GM23338 (cell line): ENCODE measurements around the gene ARID1B. TPM values are rescaled to one million over a fixed set of nuclear protein-coding genes. Genes with fewer than 3 reads are reported as not detected.

Experiments
- ATAC-seq: fragments of 200-7000 bp; cut with Tn5 transposase; 3 replicates; pipeline ENCODE4 v1.9.1; 2020
- DNase-seq: peaks from one replicate; pipeline ENCODE4 v3.0.0-alpha.2; 2015; ENCODE audit warnings: low spot score
- H2AFZ ChIP-seq: fragments of 200-600 bp; sonication (generic); 2 replicates; pipeline ENCODE4 v1.8.0; 2016; ENCODE audit warnings: antibody characterized with exemption, mild to moderate bottlenecking, moderate library complexity
- H3F3A ChIP-seq: fragments of 200-600 bp; sonication (generic); replicated peaks from 2 replicates; pipeline ENCODE4 v1.8.0; 2017; ENCODE audit warnings: antibody characterized with exemption, mixed run types, low read depth
- H3K27ac ChIP-seq: fragments of 200-600 bp; sonication (generic); 2 replicates; pipeline ENCODE4 v1.6.1; 2016; ENCODE audit warnings: low read depth
- H3K27me3 ChIP-seq: fragments of 200-600 bp; sonication (generic); 2 replicates; pipeline ENCODE4 v1.8.0; 2016; ENCODE audit warnings: mild to moderate bottlenecking, mixed run types, moderate library complexity; ENCODE audit not compliant: insufficient read depth
- H3K36me3 ChIP-seq: fragments of 200-600 bp; sonication (generic); 2 replicates; pipeline ENCODE4 v1.8.0; 2016; ENCODE audit warnings: mild to moderate bottlenecking; ENCODE audit not compliant: insufficient read depth
- H3K4me1 ChIP-seq: fragments of 200-600 bp; sonication (generic); 2 replicates; pipeline ENCODE4 v1.8.0; 2016; ENCODE audit warnings: mild to moderate bottlenecking, moderate library complexity; ENCODE audit not compliant: insufficient read depth
- H3K4me2 ChIP-seq: fragments of 200-600 bp; sonication (generic); 2 replicates; pipeline ENCODE4 v1.7.1; 2017; ENCODE audit warnings: mixed run types
- H3K4me3 ChIP-seq: fragments of 200-600 bp; sonication (generic); 2 replicates; pipeline ENCODE4 v1.6.1; 2016; ENCODE audit warnings: mixed run types
- H3K79me2 ChIP-seq: fragments of 200-600 bp; sonication (generic); replicated peaks from 2 replicates; pipeline ENCODE4 v1.8.0; 2017; ENCODE audit warnings: mild to moderate bottlenecking; ENCODE audit not compliant: insufficient read depth
- H3K9me2 ChIP-seq: fragments of 200-600 bp; sonication (generic); 2 replicates; pipeline ENCODE4 v1.8.0; 2017; ENCODE audit not compliant: insufficient read depth
- H4K20me1 ChIP-seq: fragments of 200-600 bp; sonication (generic); replicated peaks from 2 replicates; pipeline ENCODE4 v1.8.0; 2017; ENCODE audit warnings: mild to moderate bottlenecking; ENCODE audit not compliant: insufficient read depth
- H3K27ac Mint-ChIP-seq: 2 replicates; pipeline ENCODE4 v1.8.0; 2020; ENCODE audit warnings: inconsistent platforms, mild to moderate bottlenecking, moderate library complexity, mixed read lengths
- H3K27me3 Mint-ChIP-seq: 3 replicates; pipeline ENCODE4 v1.8.0; 2022; ENCODE audit warnings: low read depth, mild to moderate bottlenecking, moderate library complexity, mixed read lengths, inconsistent platforms; ENCODE audit not compliant: insufficient read depth, poor library complexity
- H3K36me3 Mint-ChIP-seq: 3 replicates; pipeline ENCODE4 v1.8.0; 2021; ENCODE audit warnings: low read depth, mild to moderate bottlenecking, inconsistent platforms, moderate library complexity, mixed read lengths
- H3K4me1 Mint-ChIP-seq: 3 replicates; pipeline ENCODE4 v1.8.0; 2020; ENCODE audit warnings: mild to moderate bottlenecking, inconsistent platforms, mixed read lengths
- H3K4me3 Mint-ChIP-seq: 3 replicates; pipeline ENCODE4 v1.8.0; 2021; ENCODE audit warnings: moderate library complexity, mild to moderate bottlenecking, inconsistent platforms, mixed read lengths
- H3K9me3 Mint-ChIP-seq: 3 replicates; pipeline ENCODE4 v1.8.0; 2020; ENCODE audit warnings: moderate library complexity, mild to moderate bottlenecking, inconsistent platforms, mixed read lengths
- CREB1 ChIP-seq: fragments of 250-450 bp; sonication (Bioruptor Pico); IDR thresholded peaks from 2 replicates; pipeline ENCODE4 v1.5.0; 2020; ENCODE audit warnings: low read depth, mild to moderate bottlenecking, moderate library complexity
- EZH2 ChIP-seq: fragments of 200-600 bp; sonication (generic); IDR thresholded peaks from one replicate; pipeline ENCODE4 v1.8.0; 2017; ENCODE audit warnings: antibody characterized with exemption, mild to moderate bottlenecking, low read depth; ENCODE audit not compliant: unreplicated experiment
- EZH2phosphoT487 ChIP-seq: fragments of 200-600 bp; sonication (generic); IDR thresholded peaks from one replicate; pipeline ENCODE4 v1.8.1; 2018; ENCODE audit warnings: antibody characterized with exemption; ENCODE audit not compliant: unreplicated experiment
- JUNB ChIP-seq: IDR thresholded peaks from one replicate; pipeline ENCODE4 v1.6.1; 2016; ENCODE audit warnings: antibody characterized with exemption; ENCODE audit not compliant: unreplicated experiment
- NANOG ChIP-seq: IDR thresholded peaks from 2 replicates; pipeline ENCODE4 v1.6.1; 2016; ENCODE audit warnings: antibody characterized with exemption, borderline replicate concordance
- POLR2AphosphoS5 ChIP-seq: IDR thresholded peaks from 2 replicates; pipeline ENCODE4 v1.6.1; 2016; ENCODE audit warnings: antibody characterized with exemption, low read depth
- ZNF114 ChIP-seq: fragments of 250-450 bp; sonication (Bioruptor Pico); IDR thresholded peaks from 2 replicates; pipeline ENCODE4 v1.5.0; 2020; ENCODE audit warnings: mild to moderate bottlenecking, moderate library complexity
- polyA plus RNA-seq: library from polyadenylated mRNA; unstranded; fragments of >200 nt; fragmentation: Nextera tagmentation; extraction: Ambion mirVana; gene quantifications from 2 replicates; pipeline ENCODE4 v1.2.1, GENCODE V29; 2016
- total RNA-seq: library from RNA; depleted of rRNA; stranded (reverse); fragments of >200 nt; shearing (Covaris generic); gene quantifications from 2 replicates; pipeline ENCODE4 v1.2.3, GENCODE V29; 2014
- TF ChIP-seq, protein P1 (sequence below): fragments of 250-450 bp; sonication (Bioruptor Pico); IDR thresholded peaks from 2 replicates; pipeline ENCODE4 v1.5.0; 2020; ENCODE audit warnings: mild to moderate bottlenecking, moderate library complexity
- TF ChIP-seq, protein P2 (sequence below): IDR thresholded peaks from 2 replicates; pipeline ENCODE4 v1.6.1; 2016; ENCODE audit warnings: antibody characterized with exemption
- TF ChIP-seq, protein P3 (sequence below): IDR thresholded peaks from one replicate; pipeline ENCODE4 v1.6.1; 2018; ENCODE audit warnings: antibody characterized with exemption; ENCODE audit not compliant: unreplicated experiment

ARID1B gene
- total and polyA plus RNA-seq, 2 experiments from 2014 or later, result 59.3 to 72.2 TPM

GRCh38 chr6:157110607-157111006 is 333.4 kb downstream of the ARID1B start:
- ATAC-seq (no peak), DNase-seq (no peak)
- Mint-ChIP-seq H3K27ac (no peak overlapping the region), H3K4me1 (peaks cover 4% of the 10 kb centered on the region), H3K9me3 (no peaks in the 10 kb centered on the region), H3K4me3 (no peak overlapping the region), H3K36me3 (peaks cover 22% of the 10 kb centered on the region), H3K27me3 (peaks cover 10% of the 10 kb centered on the region)
- Histone ChIP-seq H3K79me2 (peaks cover 5% of the 10 kb centered on the region; the same call in 1 of the 2 replicates), H3F3A (no peaks in the 10 kb centered on the region), H3K4me3 (no peak overlapping the region), H3K4me2 (no peak overlapping the region), H2AFZ (no peak overlapping the region), H3K4me1 (no peaks in the 10 kb centered on the region), H3K36me3 (no peaks in the 10 kb centered on the region; the same call in 1 of the 2 replicates), H3K27ac (no peak overlapping the region), H3K9me2 (no peaks in the 10 kb centered on the region), H3K27me3 (no peaks in the 10 kb centered on the region), H4K20me1 (no peaks in the 10 kb centered on the region)
- TF ChIP-seq, protein P1, sequence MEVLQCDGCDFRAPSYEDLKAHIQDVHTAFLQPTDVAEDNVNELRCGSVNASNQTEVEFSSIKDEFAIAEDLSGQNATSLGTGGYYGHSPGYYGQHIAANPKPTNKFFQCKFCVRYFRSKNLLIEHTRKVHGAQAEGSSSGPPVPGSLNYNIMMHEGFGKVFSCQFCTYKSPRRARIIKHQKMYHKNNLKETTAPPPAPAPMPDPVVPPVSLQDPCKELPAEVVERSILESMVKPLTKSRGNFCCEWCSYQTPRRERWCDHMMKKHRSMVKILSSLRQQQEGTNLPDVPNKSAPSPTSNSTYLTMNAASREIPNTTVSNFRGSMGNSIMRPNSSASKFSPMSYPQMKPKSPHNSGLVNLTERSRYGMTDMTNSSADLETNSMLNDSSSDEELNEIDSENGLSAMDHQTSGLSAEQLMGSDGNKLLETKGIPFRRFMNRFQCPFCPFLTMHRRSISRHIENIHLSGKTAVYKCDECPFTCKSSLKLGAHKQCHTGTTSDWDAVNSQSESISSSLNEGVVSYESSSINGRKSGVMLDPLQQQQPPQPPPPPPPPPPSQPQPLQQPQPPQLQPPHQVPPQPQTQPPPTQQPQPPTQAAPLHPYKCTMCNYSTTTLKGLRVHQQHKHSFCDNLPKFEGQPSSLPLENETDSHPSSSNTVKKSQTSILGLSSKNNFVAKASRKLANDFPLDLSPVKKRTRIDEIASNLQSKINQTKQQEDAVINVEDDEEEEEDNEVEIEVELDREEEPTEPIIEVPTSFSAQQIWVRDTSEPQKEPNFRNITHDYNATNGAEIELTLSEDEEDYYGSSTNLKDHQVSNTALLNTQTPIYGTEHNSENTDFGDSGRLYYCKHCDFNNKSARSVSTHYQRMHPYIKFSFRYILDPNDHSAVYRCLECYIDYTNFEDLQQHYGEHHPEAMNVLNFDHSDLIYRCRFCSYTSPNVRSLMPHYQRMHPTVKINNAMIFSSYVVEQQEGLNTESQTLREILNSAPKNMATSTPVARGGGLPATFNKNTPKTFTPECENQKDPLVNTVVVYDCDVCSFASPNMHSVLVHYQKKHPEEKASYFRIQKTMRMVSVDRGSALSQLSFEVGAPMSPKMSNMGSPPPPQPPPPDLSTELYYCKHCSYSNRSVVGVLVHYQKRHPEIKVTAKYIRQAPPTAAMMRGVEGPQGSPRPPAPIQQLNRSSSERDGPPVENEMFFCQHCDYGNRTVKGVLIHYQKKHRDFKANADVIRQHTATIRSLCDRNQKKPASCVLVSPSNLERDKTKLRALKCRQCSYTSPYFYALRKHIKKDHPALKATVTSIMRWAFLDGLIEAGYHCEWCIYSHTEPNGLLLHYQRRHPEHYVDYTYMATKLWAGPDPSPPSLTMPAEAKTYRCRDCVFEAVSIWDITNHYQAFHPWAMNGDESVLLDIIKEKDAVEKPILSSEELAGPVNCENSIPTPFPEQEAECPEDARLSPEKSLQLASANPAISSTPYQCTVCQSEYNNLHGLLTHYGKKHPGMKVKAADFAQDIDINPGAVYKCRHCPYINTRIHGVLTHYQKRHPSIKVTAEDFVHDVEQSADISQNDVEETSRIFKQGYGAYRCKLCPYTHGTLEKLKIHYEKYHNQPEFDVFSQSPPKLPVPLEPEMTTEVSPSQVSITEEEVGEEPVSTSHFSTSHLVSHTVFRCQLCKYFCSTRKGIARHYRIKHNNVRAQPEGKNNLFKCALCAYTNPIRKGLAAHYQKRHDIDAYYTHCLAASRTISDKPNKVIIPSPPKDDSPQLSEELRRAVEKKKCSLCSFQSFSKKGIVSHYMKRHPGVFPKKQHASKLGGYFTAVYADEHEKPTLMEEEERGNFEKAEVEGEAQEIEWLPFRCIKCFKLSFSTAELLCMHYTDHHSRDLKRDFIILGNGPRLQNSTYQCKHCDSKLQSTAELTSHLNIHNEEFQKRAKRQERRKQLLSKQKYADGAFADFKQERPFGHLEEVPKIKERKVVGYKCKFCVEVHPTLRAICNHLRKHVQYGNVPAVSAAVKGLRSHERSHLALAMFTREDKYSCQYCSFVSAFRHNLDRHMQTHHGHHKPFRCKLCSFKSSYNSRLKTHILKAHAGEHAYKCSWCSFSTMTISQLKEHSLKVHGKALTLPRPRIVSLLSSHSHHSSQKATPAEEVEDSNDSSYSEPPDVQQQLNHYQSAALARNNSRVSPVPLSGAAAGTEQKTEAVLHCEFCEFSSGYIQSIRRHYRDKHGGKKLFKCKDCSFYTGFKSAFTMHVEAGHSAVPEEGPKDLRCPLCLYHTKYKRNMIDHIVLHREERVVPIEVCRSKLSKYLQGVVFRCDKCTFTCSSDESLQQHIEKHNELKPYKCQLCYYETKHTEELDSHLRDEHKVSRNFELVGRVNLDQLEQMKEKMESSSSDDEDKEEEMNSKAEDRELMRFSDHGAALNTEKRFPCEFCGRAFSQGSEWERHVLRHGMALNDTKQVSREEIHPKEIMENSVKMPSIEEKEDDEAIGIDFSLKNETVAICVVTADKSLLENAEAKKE, result no peak
- TF ChIP-seq EZH2 (no peak), ZNF114 (no peak), POLR2AphosphoS5 (no peak), CREB1 (CRISPR knock-in tag) (no peak), NANOG (no peak), EZH2phosphoT487 (no peak), JUNB (no peak)
- TF ChIP-seq, protein P2, sequence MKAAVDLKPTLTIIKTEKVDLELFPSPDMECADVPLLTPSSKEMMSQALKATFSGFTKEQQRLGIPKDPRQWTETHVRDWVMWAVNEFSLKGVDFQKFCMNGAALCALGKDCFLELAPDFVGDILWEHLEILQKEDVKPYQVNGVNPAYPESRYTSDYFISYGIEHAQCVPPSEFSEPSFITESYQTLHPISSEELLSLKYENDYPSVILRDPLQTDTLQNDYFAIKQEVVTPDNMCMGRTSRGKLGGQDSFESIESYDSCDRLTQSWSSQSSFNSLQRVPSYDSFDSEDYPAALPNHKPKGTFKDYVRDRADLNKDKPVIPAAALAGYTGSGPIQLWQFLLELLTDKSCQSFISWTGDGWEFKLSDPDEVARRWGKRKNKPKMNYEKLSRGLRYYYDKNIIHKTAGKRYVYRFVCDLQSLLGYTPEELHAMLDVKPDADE, result no peak
- TF ChIP-seq, protein P3, sequence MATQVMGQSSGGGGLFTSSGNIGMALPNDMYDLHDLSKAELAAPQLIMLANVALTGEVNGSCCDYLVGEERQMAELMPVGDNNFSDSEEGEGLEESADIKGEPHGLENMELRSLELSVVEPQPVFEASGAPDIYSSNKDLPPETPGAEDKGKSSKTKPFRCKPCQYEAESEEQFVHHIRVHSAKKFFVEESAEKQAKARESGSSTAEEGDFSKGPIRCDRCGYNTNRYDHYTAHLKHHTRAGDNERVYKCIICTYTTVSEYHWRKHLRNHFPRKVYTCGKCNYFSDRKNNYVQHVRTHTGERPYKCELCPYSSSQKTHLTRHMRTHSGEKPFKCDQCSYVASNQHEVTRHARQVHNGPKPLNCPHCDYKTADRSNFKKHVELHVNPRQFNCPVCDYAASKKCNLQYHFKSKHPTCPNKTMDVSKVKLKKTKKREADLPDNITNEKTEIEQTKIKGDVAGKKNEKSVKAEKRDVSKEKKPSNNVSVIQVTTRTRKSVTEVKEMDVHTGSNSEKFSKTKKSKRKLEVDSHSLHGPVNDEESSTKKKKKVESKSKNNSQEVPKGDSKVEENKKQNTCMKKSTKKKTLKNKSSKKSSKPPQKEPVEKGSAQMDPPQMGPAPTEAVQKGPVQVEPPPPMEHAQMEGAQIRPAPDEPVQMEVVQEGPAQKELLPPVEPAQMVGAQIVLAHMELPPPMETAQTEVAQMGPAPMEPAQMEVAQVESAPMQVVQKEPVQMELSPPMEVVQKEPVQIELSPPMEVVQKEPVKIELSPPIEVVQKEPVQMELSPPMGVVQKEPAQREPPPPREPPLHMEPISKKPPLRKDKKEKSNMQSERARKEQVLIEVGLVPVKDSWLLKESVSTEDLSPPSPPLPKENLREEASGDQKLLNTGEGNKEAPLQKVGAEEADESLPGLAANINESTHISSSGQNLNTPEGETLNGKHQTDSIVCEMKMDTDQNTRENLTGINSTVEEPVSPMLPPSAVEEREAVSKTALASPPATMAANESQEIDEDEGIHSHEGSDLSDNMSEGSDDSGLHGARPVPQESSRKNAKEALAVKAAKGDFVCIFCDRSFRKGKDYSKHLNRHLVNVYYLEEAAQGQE, result no peak
